HL-60 (cell line): Measurements from ENCODE around the gene PPP1R18.

Source experiments
- CTCF ChIP-seq: IDR thresholded peaks from one replicate; pipeline ENCODE4 v1.5.1; 2011; ENCODE audit warnings: low read length, control low read depth, inconsistent platforms; ENCODE audit not compliant: insufficient read depth
- POLR2AphosphoS5 ChIP-seq: IDR thresholded peaks from 2 replicates; pipeline ENCODE4 v1.6.1; 2012; ENCODE audit warnings: low read depth
- REST ChIP-seq: IDR thresholded peaks from 2 replicates; pipeline ENCODE4 v1.6.1; 2012; ENCODE audit warnings: low read depth; ENCODE audit not compliant: insufficient replicate concordance

- TF ChIP-seq CTCF = no peak
- no peak for TF ChIP-seq POLR2AphosphoS5
- no peak for TF ChIP-seq REST
Observed at GRCh38 chr6:30670760-30671527, 15.5 kb downstream of the PPP1R18 start.
